NCI-H2196 (cell line): ENCODE results near the gene WDCP.
"Not testable (repeated sequence)": the region's sequence is repeated elsewhere in the genome, so short reads cannot be mapped to it uniquely, and the experiment has no call there.

Experiments used
- DNase-seq: peaks from one replicate; lab custom pipeline; 2025; ENCODE audit not compliant: unreplicated experiment; lab: John Stamatoyannopoulos, UW

WDCP gene, protein sequence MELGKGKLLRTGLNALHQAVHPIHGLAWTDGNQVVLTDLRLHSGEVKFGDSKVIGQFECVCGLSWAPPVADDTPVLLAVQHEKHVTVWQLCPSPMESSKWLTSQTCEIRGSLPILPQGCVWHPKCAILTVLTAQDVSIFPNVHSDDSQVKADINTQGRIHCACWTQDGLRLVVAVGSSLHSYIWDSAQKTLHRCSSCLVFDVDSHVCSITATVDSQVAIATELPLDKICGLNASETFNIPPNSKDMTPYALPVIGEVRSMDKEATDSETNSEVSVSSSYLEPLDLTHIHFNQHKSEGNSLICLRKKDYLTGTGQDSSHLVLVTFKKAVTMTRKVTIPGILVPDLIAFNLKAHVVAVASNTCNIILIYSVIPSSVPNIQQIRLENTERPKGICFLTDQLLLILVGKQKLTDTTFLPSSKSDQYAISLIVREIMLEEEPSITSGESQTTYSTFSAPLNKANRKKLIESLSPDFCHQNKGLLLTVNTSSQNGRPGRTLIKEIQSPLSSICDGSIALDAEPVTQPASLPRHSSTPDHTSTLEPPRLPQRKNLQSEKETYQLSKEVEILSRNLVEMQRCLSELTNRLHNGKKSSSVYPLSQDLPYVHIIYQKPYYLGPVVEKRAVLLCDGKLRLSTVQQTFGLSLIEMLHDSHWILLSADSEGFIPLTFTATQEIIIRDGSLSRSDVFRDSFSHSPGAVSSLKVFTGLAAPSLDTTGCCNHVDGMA

GRCh38 chr2:24046930-24047702 is at the start of gene WDCP:
Gene WDCP (minus strand): TSS chr2:24047391. CDS start chr2:24039494, 7,897 bp downstream.
- peak; percentile 96 for DNase-seq

GRCh38 chr2:24095171-24095677 is 48.0 kb upstream of the WDCP start:
- DNase-seq = not testable (repeated sequence)

GRCh38 chr2:24093270-24093669 is 46.1 kb upstream of the WDCP start:
- DNase-seq = not testable (repeated sequence)

DNA sequence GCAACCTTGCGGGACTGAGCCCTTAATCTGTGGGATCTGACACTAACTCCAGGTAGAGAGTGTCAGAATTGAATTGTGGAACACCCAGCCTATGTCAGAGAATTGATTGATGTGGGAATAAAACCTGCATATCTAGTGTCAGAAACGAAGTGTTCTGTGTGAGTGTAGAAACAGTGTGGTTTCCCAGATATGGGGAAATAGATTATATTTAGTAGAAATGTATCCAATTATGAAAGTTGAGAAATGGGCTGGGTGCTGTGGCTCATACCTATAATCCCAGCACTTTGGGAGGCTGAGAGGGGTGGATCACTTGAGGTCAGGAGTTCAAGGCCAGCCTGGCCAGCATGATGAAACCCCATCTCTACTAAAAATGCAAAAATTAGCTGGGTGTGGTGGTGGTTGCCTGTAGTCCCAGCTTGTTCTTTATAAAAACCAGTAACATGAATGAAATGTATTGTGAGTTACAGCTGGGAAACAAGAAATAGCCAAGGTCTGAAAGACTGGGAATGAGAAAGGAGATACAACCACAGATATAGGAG is 41.7 kb upstream of the WDCP start:
- DNase-seq = no peak

DNA sequence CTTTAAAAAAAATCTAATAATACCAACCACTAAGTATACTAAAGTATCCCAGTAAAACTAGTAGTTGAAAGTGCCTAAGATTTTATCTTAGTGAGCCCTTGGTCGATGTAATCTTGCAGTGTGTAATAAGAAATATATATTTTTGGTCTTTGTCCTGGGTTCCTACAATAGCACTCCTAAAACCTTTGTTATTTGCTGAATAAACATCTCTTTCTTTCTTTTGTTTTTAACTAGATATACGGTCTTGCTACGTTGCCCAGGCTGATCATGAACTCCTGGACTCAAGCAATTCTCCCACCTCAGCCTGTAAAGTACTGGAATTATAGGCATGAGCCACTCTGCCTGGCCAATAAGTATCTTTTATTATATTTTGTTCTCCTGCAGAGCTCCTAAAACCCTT is 39.8 kb upstream of the WDCP start:
- no peak for DNase-seq

- DNase-seq = no peak
Observed at GRCh38 chr2:24086241-24086640, 39.0 kb upstream of the WDCP start.

DNA sequence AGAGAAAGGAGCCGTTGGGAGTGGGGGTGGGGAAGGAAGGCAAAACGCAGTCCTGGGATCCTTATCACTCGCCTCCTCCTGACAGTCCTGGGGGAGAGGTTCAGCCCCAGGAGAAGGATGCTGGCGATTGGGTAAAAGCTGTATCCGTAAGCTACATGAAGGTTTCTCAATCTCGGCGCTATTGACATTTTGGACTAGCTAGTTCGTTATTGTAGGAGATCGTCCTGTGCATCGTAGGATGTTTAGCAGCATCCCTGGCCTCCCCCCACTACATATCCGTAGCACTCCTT is 38.0 kb upstream of the WDCP start:
- no peak for DNase-seq

- peak; percentile 86 for DNase-seq
Observed at GRCh38 chr2:24084386-24085199, 37.4 kb upstream of the WDCP start, which contains the start of gene TP53I3. Gene TP53I3 (minus strand): TSS chr2:24084834. CDS start chr2:24084326, 508 bp downstream.

DNA sequence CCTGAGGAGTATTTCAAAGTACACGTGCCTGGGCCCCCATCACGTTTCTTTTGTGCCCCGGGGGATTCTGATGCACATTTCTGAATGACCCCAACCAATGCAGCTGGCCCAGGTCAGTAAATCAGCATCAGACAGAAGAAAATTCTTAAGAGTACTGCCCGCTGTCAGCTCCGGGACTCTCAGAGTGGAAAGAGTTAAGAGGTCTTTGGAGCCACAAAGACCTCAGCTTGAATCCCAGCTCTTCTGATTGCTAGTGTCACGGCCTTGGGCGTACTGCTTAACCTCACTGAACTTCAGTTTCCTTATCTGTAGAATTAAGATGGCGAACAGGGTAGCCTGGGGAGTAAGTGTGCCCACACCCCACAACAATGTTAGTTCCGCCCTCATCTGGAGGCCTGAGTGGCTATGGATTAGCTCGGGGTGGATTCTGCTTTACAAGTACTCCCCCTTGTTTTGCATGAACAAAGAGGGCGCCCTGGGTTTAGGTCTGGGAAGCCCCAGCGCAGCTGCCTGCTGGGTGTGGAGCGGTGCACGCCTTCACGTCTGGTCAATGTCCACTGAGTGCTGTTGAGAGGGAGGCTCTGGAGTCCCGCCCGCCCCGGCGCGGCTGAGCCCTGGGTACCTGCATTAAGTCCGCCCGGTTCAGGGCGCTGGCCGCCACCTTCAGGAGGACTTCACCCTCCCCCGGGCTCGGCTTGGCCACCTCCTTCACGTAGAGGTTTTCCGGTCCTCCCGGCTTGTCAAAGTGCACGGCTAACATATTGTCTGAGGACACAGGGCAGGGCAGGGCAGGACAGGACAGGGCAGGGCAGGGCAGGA is 36.6 kb upstream of the WDCP start:
- peak; percentile 62 for DNase-seq

GRCh38 chr2:24082787-24083566 is 35.8 kb upstream of the WDCP start:
- DNase-seq = no peak

GRCh38 chr2:24080701-24081100 is 33.5 kb upstream of the WDCP start:
- DNase-seq = peak; percentile 64

- no peak for DNase-seq
Observed at GRCh38 chr2:24077879-24078278, 30.7 kb upstream of the WDCP start.

GRCh38 chr2:24077535-24077877 is 30.3 kb upstream of the WDCP start:
- DNase-seq = no peak

DNA sequence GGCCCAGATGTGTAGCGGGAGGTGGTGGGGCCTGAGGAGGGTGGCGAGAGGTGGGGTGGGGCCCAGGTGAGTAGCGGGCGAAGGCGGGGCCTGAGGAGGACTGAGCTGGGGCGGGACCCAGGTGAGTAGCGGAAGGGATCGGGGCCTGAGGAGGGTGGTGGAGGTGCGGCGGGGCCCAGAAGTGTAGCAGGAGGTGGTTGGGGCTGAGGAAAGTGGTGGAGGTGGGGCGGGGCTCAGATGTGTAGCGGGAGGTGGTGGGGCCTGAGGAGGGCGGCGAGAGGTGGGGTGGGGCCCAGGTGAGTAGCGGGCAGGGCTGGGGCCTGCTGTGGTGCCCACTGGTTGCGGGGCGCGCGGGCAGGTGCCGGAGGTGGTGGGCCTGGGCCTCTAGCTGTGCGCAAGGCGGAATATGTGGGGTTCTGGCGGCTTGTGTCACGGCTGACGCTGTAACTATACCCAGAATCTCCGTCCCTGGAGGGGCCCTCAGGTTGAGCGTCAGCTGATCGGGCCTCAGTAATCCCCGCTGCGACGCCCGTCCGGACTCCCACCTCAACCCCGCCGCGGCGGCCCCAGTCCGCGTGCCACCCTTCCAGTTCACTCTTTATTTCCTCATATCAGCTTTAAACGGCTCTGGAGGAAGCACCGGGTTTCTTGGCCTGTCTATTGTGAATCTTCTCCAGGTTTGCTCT is 29.8 kb upstream of the WDCP start:
- no peak for DNase-seq

DNA sequence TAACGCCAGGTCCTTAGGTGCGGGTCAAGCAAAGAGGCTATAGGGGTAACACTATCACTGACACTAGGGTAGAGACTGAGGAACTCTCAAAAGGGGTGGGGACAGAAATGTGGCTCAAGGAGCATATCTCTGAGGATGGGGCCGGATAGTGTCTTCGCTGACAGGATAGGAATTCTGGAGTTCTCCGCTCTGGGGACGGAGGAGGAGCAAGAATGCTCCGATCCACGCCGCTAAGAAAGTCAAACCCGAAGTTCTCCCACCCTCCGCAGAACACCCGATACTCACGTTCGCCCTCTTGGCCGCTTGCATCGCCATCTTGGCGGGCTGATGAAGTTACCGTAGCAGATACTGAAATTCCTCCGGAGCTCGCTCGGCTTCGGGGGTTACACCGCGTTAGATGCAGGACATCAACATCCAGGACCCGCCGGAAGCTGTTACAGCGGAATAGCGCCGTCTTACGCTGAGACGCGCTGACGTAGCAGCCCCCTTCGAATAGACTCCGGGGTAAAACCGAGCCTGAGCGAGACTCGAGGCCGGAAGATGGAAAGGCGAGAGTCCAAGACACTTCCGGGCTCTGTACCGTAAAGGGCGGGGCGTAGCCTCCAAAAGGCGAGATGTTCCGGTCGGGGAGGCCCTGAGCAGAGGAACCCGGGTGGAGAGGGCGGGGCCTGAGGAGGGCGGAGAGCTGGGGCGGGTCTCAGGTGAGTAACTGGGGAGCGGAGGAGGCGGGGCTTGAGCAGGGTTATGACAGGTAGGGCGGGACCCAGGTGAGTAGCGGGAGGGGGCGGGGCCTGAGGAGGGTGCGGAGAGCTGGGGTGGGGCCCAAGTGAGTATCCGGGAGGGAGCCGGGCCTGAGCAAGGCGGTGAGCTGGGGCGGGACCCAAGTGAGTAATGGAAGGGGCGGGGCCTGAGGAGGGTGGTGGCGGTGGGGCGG is 29.0 kb upstream of the WDCP start, which contains the start of gene SF3B6:
Gene SF3B6 (minus strand): TSS at position 412 of the 934 bp plus-strand sequence. CDS start 97 bp downstream, at position 315.
- DNase-seq = peak; percentile 99

GRCh38 chr2:24075259-24075658 is 28.1 kb upstream of the WDCP start:
- no peak for DNase-seq

DNA sequence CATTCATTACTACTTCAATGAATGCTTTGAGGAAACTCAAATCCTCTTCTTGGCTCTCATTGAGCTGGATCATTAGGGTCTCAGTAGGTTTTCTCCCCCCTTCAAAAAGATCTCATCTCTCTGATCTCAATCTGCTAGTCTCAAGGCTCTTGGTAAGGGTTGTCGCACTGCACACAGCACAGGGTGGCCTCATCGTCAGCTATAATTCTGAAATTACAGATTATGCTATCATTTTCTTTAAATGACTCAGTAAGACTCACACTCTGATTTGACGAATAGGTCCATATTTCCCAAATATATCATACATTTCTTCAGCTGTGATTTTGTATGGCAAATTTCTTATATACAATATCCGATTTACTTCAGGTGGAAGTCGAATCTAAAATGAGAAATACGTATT is 26.6 kb upstream of the WDCP start:
- no peak for DNase-seq
